ENCODE measurements around the gene CENPP.

DNA sequence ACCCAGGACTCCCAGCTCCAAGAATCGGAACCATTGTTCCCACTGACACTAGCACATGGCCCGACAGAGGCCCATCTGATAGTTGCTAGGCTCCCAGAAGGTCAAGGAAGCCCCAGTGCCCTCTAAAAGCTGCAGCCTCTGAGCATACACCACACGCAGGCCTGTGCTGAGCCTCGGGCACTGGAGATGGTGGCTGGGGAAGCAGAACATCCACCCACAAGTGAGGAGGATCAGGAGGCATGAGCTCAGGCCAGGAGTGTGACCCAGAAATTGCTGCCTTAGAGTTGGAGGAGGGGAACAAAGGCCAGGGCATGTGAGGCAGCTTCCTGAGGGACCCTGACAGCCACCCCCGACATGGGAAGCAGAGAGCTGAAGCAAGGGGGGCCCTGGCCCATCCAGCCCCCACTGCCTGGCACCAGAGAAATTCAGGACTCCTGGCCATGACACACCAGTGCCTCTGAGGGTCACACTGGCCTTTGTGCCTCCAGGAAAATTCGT, 322.8 kb downstream of the CENPP start:
- TF ChIP-seq, protein P1, sequence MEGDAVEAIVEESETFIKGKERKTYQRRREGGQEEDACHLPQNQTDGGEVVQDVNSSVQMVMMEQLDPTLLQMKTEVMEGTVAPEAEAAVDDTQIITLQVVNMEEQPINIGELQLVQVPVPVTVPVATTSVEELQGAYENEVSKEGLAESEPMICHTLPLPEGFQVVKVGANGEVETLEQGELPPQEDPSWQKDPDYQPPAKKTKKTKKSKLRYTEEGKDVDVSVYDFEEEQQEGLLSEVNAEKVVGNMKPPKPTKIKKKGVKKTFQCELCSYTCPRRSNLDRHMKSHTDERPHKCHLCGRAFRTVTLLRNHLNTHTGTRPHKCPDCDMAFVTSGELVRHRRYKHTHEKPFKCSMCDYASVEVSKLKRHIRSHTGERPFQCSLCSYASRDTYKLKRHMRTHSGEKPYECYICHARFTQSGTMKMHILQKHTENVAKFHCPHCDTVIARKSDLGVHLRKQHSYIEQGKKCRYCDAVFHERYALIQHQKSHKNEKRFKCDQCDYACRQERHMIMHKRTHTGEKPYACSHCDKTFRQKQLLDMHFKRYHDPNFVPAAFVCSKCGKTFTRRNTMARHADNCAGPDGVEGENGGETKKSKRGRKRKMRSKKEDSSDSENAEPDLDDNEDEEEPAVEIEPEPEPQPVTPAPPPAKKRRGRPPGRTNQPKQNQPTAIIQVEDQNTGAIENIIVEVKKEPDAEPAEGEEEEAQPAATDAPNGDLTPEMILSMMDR (IDR thresholded peaks at IDR 0.05; ENCODE audit: low read depth, low read length), result no peak
- TF ChIP-seq POLR2A (IDR thresholded peaks at IDR 0.05; ENCODE audit: extremely low read depth, insufficient read length), result no peak
- TF ChIP-seq, protein P2, sequence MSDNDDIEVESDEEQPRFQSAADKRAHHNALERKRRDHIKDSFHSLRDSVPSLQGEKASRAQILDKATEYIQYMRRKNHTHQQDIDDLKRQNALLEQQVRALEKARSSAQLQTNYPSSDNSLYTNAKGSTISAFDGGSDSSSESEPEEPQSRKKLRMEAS (IDR thresholded peaks at IDR 0.05; ENCODE audit: low read depth, low read length), result no peak

All from NB4 (cell line).